Psoas muscle (tissue), 8 donors: ENCODE data around the gene XBP1. TPM values are rescaled to one million over a fixed set of nuclear protein-coding genes. Genes with fewer than 3 reads are reported as not detected.

Source experiments
- ATAC-seq, 4 donors: fragments of 200-7000 bp; cut with Tn5 transposase; one replicate each; pipeline ENCODE4 v1.9.1; 2020; ENCODE audit warnings: moderate library complexity in 3 of 4, mild to moderate bottlenecking in 2 of 4
- DNase-seq, 2 donors: peaks; one replicate each; pipeline ENCODE4 v3.0.0-alpha.2; 2020
- H3K27ac ChIP-seq: fragments of 200-600 bp; one replicate; pipeline ENCODE4 v1.8.0; 2022
- H3K27me3 ChIP-seq, 3 donors: fragments of 200-600 bp in 1 of 3; one replicate each; pipeline versions ENCODE4 v1.6.1 to v1.8.0; 2013 to 2022; ENCODE audit warnings: low read length in 2 of 3, mild to moderate bottlenecking in 2 of 3, moderate library complexity in 1 of 3; ENCODE audit not compliant: insufficient read depth in 3 of 3
- H3K36me3 ChIP-seq, 2 donors: fragments of 200-600 bp in 1 of 2; one replicate each; pipeline versions ENCODE4 v1.6.1 to v1.8.0; 2013 to 2022; ENCODE audit warnings: low read depth in 1 of 2, mild to moderate bottlenecking in 1 of 2, moderate library complexity in 1 of 2; ENCODE audit not compliant: insufficient read depth in 1 of 2
- H3K4me1 ChIP-seq: fragments of 200-600 bp; one replicate; pipeline ENCODE4 v1.8.0; 2022
- H3K4me3 ChIP-seq: fragments of 200-600 bp; one replicate; pipeline ENCODE4 v1.8.0; 2022; ENCODE audit warnings: mild to moderate bottlenecking
- H3K9me3 ChIP-seq: fragments of 200-600 bp; one replicate; pipeline ENCODE4 v1.8.0; 2022
- CTCF ChIP-seq: fragments of 200-600 bp; IDR thresholded peaks from one replicate; pipeline ENCODE4 v1.8.0; 2022; ENCODE audit warnings: antibody characterized with exemption
- WGBS, 3 donors: extraction: QIAGEN DNeasy Blood & Tissue Kit; methylation state at CpG; one replicate each; pipeline versions ENCODE4 v1.1.6 to v1.1.7; 2013; 5-methylcytosine and 5-hydroxymethylcytosine counted together
- intact Hi-C, 2 donors: fragments of 100-400 bp; cut with DNase I; formaldehyde crosslinking; loops; one replicate each; pipeline versions ENCODE4 v1.11.0 to v1.14.2; 2022
- polyA plus RNA-seq, 3 donors: library from polyadenylated mRNA; stranded (reverse); fragments of 200-250 nt; gene quantifications; one replicate each; pipeline ENCODE4 v1.2.3, GENCODE V29; 2013
- total RNA-seq, 4 donors: library from RNA; stranded (reverse); fragmentation: NEBNext Ultra II Directional in 2 of 4; extraction: Animal tissue kit (Norgen Biotek cat#: 25700) in 2 of 4; gene quantifications; one replicate each; pipeline versions ENCODE4 v1.2.1 to v1.2.4, GENCODE V29; 2021 to 2023
- donor health status: healthy with polysubstance abuse.
- donor health status: DM: no; HTN: no; CAD: no; lungs with moderate emphysema.
- donor health status: Bipolar disorder and iron deficiency.
- donor health status: healthy.
- donor health status: DM: yes; HTN: yes; CAD: no.
- donor health status: DM: no; HTN: no; CAD: no.
- donor health status: DM: no; HTN: no; CAD: no.
- donor health status: DM: yes; HTN: yes; CAD: no.

Gene XBP1
- total and polyA plus RNA-seq, 7 donors = 38.9 to 173 (median 110) TPM

GRCh38 chr22:28819253-28820096 is 19.1 kb upstream of the XBP1 start:
- H3K27me3 ChIP-seq = no peaks in the 10 kb centered on the region
- intact Hi-C loops = loop anchor here in 1 of 2 donors (10.0 kb wide), 1 partner anchor 775 kb away; no protein-coding TSS in a partner anchor
- DNase-seq = no peak
- H3K9me3 ChIP-seq = no peaks in the 10 kb centered on the region
- TF ChIP-seq CTCF = no peak
- H3K27ac ChIP-seq = peak overlapping the region; percentile 79
- ATAC-seq = peak in 1 of 4 donors; percentile 2
- H3K36me3 ChIP-seq = no peaks in the 10 kb centered on the region
- H3K4me1 ChIP-seq = peaks cover 18% of the 10 kb centered on the region
- 65 to 82% (median 76%) methylated on average over 5 of the region's 5 CpGs for WGBS, 3 donors
- no peak overlapping the region for H3K4me3 ChIP-seq

- Histone ChIP-seq H3K36me3 (no peaks in the 10 kb centered on the region), H3K27ac (peak overlapping the region; percentile 79), H3K9me3 (no peaks in the 10 kb centered on the region), H3K4me1 (peaks cover 21% of the 10 kb centered on the region), H3K4me3 (peak overlapping the region; percentile 6), H3K27me3 (no peaks in the 10 kb centered on the region)
- DNase-seq (no peak), ATAC-seq (peak; percentile 53 to 81 (median 74))
- intact Hi-C loops = loop anchor here in 1 of 2 donors (10.0 kb wide), 1 partner anchor 773 kb away; no protein-coding TSS in a partner anchor
- 65 to 77% (median 71%) methylated on average over 14 of the region's 14 CpGs for whole genome bisulfite sequencing, 3 donors
- TF ChIP-seq CTCF = no peak
These were observed 17.8 kb upstream of the XBP1 start for GRCh38 chr22:28817919-28818859.

GRCh38 chr22:28817064-28817463 is 16.7 kb upstream of the XBP1 start:
- H3K27ac ChIP-seq = no peak overlapping the region
- intact Hi-C loops = loop anchor here in 1 of 2 donors (10.0 kb wide), 1 partner anchor 772 kb away; no protein-coding TSS in a partner anchor
- H3K9me3 ChIP-seq = no peaks in the 10 kb centered on the region
- ATAC-seq (no peak), DNase-seq (no peak)
- no peak for TF ChIP-seq CTCF
- 58 to 96% (median 92%) methylated on average over 2 of the region's 2 CpGs for WGBS, 3 donors
- H3K4me1 ChIP-seq = peaks cover 24% of the 10 kb centered on the region
- no peaks in the 10 kb centered on the region for H3K27me3 ChIP-seq
- H3K4me3 ChIP-seq = no peak overlapping the region
- no peaks in the 10 kb centered on the region for H3K36me3 ChIP-seq

- Histone ChIP-seq H3K36me3 (no peaks in the 10 kb centered on the region), H3K27me3 (no peaks in the 10 kb centered on the region), H3K9me3 (no peaks in the 10 kb centered on the region), H3K27ac (no peak overlapping the region), H3K4me1 (peaks cover 24% of the 10 kb centered on the region), H3K4me3 (no peak overlapping the region)
- 87 to 90% (median 89%) methylated on average over 6 of the region's 6 CpGs for WGBS, 3 donors
- ATAC-seq (no peak), DNase-seq (no peak)
- TF ChIP-seq CTCF = no peak
- intact Hi-C loops = loop anchor here in 1 of 2 donors (10.0 kb wide), 1 partner anchor 771 kb away; no protein-coding TSS in a partner anchor
These were observed 15.4 kb upstream of the XBP1 start for GRCh38 chr22:28815729-28816128.
